PFSK-1 (cell line): Measurements from ENCODE around the gene DAG1.

Experiments used
- POLR2AphosphoS5 ChIP-seq: IDR thresholded peaks from 2 replicates; pipeline ENCODE4 v1.6.1; 2012; ENCODE audit warnings: low read depth, mild to moderate bottlenecking, control low read depth, low read length, moderate library complexity
- TF ChIP-seq, protein P1 (sequence below), 2 experiments: IDR thresholded peaks; 2 replicates each; pipeline versions ENCODE4 v1.6.1 to v1.8.0; 2011 to 2012; ENCODE audit warnings: low read depth in 2 of 2, low read length in 2 of 2, control low read depth in 1 of 2, inconsistent platforms in 1 of 2, mild to moderate bottlenecking in 1 of 2, moderate library complexity in 1 of 2; ENCODE audit not compliant: insufficient read depth in 1 of 2

GRCh38 chr3:49566312-49566711 lies 96.2 kb downstream of the DAG1 start:
- TF ChIP-seq POLR2AphosphoS5 = no peak
- TF ChIP-seq, protein P1, sequence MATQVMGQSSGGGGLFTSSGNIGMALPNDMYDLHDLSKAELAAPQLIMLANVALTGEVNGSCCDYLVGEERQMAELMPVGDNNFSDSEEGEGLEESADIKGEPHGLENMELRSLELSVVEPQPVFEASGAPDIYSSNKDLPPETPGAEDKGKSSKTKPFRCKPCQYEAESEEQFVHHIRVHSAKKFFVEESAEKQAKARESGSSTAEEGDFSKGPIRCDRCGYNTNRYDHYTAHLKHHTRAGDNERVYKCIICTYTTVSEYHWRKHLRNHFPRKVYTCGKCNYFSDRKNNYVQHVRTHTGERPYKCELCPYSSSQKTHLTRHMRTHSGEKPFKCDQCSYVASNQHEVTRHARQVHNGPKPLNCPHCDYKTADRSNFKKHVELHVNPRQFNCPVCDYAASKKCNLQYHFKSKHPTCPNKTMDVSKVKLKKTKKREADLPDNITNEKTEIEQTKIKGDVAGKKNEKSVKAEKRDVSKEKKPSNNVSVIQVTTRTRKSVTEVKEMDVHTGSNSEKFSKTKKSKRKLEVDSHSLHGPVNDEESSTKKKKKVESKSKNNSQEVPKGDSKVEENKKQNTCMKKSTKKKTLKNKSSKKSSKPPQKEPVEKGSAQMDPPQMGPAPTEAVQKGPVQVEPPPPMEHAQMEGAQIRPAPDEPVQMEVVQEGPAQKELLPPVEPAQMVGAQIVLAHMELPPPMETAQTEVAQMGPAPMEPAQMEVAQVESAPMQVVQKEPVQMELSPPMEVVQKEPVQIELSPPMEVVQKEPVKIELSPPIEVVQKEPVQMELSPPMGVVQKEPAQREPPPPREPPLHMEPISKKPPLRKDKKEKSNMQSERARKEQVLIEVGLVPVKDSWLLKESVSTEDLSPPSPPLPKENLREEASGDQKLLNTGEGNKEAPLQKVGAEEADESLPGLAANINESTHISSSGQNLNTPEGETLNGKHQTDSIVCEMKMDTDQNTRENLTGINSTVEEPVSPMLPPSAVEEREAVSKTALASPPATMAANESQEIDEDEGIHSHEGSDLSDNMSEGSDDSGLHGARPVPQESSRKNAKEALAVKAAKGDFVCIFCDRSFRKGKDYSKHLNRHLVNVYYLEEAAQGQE (IDR thresholded peaks at IDR 0.05; ENCODE audit: insufficient read depth in 1 of 2, low read depth in 2 of 2, low read length in 2 of 2) = no peak
